NCI-H128 (cell line): ENCODE data around the gene MYO5A.
"Not testable (repeated sequence)": the region's sequence is repeated elsewhere in the genome, so short reads cannot be mapped to it uniquely, and the experiment has no call there.

Experiments
- DNase-seq: peaks from one replicate; lab custom pipeline; 2025; ENCODE audit not compliant: unreplicated experiment; lab: John Stamatoyannopoulos, UW

Gene MYO5A

DNA sequence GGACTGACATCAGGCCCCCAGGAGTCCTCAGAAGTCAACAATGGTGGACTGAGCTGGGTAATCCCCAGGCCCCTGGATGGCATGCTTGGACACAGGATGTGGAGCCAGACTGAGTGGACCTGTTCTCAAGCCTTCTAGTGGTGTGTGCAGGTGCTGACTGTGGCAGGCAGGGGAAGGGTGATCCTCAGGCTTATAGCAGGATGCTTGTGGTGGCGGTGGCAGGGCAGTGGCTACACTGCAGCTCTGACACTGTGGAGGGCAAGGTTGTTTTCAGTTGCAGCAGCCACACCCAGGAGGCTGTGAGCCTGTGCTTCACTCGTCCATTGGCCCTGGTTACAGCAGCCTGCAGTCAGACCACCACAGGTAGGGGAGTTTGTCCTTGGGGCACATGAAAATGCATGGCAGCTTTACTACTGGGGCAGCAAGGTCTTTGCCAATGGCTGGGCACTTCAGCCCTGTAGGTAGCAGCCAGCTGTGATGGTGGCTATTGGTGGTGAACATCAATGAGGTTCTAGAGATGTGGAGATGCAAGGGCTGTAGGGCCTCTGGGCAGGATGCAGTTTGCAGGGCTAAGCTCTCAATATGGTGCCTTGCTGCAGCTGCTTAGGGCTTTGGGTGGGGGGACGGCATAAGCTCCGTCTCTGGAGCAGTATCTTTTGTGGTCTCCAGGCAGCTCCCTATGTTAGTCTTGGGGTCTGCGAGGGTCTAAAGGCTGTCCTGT lies 17.5 kb upstream of the MYO5A start:
- DNase-seq, result no peak

DNA sequence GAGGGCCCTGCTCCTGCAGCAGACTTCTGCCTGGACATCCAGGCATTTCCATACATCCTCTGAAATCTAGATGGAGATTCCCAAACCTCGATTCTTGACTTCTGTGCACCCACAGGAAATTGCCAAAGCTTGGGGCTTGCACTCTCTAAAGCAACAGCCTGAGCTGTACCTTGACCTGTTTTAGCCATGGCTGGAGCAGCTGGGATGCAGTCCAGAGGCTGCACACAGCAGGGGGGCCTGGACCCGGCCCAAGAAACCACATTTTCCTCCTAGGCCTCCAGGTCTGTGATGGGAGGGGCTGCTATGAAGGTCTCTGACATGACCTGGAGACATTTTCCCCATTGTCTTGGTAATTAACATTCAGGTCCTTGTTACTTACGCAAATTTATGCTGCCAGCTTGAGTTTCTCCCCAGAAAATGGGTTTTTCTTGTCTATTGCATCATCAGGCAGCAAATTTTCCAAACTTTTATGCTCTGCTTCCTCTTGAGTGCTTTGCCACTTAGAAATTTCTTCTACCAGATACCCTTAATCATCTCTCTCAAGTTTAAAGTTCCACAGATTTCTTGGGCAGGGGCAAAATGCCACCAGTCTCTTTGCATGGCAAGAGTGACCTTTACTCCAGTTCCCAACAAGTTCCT lies 11.8 kb upstream of the MYO5A start:
- DNase-seq, result no peak

DNA sequence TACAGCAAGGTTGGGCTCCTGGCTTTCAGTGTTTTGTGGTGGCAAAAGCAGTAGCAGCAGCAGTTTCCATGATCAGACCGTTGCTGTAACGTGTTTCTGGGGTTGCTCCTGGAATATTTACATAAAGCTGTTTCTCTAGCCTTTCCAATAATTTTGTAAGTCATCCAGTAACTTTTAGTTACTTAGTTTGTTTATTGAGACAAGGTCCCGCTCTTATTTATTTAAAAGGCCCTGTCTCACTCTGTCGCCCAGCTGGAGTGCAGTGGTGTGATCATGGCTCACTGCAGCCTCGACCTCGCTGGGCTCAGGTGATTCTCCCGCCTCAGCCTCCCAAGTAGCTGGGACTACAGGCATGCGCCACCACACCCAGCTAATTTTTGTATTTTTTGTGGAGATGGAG lies 8.8 kb upstream of the MYO5A start:
- DNase-seq, result no peak

DNA sequence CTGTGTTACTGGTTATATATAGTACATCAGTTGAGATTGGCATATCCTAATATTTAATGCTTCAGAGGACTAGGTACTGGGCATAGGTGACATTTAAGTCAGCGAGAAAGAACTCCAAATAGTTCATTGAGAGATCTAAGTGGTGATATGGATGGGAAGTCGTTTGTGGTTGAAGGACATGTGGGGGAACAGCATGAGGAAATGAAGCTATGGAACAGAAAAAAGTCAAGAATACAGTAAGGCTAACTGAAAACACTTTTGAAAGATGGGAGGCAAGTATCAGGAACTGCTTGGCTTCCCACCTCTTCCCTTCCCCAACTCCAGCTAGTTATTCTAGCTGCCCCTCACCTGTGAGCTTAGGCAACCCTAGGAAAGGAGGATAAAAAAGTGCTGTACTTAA lies 3.7 kb upstream of the MYO5A start:
- DNase-seq, result no peak

DNA sequence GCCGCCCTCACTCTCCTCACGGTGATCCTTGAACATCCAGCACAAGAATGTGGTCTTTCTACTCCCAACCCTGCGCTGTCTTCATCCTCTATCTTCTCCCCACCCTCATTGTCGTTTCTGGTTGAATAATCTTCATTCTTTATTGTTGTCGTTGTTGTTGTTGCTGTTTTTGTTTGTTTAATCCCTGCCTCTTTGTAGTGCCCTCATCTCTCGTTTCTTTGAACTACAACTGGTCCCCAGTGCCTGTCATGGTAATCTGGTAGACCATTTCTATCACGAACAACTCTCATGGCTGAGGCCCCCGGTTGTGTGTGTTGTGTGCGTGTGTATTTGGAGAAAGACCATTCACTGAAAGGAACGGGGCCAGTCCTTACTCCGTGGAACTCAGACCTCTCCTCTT lies 1.3 kb upstream of the MYO5A start:
- no peak for DNase-seq

DNA sequence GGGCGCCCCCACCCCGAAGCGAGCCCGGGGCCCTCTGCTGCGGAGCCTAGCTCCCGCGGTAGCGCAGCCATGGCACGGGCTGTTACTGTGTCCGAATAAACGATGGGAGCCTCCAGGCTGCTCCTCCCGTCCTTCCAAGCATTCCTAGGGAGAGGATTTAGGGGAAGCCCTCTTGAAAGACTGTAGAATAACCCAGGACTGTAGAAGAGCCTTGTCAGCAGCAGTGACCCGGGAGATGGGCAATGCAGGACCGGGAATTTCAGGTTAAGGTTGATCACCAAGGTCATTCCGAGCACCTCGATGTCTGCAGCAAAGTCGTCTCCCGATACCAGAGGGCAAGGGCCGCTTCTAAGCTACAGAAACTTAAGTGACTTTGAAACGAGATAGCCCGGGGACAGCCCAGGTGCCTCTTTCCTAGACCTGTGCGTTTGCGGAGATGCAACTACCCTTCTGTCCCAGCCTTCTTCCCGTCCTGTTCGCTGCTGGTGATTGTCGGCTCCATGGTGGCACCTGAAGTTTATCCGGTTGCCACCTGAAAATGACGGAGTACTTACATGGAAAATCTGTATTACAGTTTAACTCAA lies 753 bp upstream of the MYO5A start:
- DNase-seq, result no peak

DNA sequence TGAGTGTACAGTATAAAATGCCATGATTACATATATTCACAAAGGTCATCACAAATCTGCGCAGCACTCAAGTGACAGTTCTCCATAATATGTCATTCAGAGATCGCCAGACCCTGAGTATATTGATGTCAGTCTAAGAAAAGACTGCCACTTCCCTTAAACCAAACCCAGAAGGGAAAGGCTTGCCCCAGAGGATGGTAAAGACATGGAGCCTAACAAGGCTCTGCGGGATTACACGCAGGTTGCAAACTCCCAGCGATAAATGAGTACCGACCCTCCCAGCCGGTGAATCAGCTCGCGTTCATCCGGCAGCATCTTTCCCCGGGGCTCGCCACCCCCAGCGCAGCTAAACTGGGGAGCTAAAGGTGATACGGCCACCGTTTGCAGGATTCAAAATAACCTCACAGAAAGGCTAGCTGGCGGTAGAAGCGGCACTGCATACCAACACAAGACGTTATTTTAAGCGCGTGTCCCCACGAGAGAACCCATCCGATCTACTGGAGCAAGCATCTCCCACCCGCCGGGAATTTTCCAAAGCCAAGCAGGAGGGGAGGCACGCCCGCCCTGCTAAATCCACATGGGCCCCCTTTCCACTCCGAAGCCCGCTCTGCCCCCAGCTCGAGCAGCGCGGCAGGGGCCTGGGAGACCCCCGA lies 643 bp downstream of the MYO5A start:
- no peak for DNase-seq

DNA sequence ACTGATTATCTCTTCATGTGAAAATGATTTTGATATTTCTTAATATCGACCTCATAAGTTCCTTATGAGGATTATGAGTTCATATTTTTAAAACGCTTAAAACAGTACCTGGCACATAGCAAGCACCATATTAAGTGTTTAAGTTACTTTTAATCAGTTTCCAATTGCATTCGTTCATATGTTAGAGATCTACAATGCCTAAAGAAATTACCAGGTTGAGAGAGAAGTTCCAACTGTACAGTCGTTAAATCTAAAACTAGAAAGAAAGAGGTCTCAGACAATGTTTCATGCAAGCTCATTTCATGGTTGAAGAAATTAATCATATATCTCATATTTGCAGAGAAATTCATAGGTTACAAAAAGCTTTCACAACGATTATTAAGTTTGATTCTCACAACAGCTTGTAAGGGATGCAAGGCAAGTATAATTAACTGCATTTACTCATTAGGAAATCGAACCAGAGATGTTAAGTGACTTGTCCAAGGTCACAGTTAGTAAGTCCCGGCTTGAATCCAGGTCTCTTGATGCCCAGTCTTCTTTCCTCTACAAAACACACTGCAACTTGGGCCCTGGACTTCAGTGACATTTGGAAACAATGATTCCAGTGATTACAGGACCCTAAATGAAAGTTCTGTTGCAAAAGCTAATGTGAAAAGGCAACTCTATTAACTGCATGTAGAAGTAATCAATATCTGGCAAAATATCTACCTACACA lies 1.3 kb downstream of the MYO5A start:
- no peak for DNase-seq

DNA sequence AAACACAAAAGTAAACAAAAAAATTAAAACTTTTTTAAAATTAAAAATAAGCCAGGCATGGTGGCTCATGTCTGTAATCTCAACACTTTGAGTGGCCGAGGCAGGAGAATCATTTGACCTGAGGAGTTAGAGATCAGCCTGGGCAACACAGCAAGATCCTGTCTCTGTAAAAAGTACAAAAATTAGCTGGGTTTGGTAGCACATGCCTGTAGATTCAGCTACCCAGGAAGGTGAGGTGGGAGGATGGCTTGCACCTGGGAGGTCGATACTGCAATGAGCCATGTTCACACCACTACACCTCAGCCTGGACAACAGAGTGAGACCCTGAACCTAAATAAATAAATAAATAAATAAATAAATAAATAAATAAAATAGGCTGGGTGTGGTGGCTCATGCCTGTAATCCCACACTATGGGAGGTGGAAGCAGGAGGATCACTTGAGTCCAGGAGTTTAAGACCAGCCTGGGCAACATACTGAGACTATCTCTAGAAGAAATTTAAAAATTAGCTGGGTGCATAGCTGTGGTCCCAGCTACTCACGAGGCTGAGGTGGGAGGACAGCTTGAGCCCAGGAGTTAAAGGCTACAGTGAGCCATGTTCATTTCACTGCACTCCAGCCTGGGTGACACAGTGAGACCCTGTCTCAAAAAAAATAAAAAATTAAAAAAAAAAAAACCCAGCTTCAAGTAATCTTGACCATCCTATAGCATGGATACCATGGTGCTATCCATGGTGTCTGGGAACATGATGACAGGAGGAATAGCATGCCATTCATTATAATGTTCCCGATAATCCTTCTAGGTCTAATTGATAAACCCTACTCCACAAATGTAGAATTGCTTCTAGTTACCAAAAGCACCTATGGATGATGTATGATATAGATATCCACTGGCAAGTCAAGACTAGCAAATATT lies 4.2 kb downstream of the MYO5A start:
- DNase-seq, result no peak

DNA sequence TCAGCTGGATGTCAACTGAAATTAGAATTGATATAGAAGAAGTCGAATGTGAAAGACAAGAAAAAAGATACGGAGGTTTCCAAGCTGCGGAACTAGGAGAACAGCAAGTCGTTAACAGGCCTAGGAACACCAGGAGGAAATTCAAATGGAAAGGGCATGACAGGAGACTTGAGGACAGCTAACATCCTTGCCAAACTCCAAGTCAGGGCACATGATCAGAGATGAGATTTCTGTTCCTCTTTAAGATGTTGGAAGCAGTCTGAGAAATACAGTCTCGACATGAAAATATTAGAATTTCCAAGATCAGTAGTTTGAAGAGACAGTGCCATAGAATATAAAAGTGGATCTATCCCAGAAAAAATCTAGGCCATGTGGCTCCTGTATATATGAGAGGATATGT lies 5.0 kb downstream of the MYO5A start:
- no peak for DNase-seq

DNA sequence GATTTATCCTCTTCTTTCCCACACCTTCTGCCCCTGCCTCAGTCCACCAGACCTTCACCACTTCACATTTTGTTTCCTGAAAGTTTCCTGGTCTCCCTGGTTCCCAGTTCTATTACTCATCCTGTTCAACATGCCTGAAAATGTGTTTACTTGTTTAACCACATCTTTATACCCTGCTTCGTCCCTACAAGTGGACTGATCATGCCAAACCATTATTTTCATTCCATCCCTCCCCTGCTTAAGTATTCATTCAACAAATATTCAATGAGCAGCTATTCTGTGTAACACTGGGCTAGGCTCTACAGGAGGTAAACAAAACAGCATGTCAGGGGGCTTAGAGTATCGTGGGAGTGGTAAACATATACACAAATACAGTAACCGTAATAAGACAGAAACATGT lies 5.5 kb downstream of the MYO5A start:
- DNase-seq, result no peak

DNA sequence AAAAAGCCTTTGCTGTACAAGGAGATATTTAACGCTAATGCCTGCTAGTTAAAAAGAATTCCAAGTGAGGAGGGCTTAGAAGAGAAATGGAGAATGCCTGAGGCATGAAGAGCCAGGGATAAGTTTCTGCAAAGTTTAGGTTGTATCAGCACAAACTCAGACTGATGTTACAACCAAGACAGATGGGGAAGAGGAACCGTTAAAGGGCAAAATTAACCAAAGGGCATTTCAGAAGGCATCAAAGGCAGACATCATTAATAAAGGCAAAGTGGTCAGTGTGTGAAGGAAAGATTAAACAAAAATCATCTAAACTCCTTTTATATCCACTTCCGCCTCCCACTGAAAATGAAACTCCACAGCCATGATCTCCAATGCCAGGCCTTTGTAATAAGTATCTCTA lies 7.0 kb downstream of the MYO5A start:
- no peak for DNase-seq

DNA sequence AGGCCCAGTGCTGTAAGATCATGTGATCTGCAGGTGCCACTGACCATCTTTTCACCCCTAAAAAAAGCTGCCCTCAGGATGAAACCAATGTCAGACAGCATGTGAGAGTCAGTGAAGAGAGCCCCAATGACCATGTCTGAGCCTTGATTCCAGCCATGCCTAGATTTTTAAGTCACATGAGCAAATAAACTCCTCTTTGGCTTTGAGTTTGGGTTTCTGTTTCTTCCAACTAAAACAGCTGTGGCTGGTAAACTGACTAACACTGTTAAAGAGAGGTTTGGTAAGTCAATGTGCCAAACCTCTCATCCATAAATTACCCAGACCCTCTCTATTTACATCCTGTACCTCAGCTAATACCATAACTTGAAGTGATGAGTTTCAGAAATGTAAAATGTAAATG lies 8.3 kb downstream of the MYO5A start:
- no peak for DNase-seq

DNA sequence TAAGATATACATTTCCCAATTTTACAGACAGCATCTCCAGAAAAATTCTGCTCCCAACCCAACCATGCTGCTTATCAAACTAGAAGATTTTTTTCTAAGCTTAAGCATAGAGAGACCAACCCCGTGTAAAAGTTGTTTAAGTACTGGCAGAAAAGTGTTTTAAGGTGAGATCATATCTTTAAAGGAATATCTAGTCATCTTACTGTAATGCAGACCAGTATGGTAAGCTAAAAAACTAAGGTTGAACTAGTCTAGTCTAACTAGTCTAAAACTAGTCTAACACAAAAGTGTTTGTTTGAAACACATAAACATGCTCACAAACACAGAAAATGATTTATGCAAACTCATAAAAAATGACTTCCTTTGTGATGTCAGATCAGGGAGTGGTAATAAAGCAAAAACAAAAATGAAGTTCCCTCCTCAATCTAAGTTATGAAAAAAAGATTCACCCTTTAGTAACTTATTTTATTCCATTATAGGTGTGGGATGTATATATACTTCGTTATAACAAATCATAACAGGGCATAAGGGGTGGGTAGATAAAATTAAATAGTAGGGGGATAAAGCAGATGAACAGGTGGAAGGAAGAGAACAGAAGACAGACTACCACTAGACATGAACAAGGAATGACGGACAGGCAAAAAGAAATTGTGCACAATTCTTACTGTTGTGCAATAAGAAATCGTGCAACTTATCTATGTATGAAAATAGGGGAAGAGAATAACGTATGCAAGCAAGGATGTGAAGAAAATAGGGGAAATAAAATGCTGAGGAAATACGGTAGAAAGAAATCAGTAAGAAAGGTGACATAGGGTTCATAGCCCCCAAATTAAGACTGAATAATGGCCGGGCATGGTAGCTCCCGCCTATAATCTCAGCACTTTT lies 10.0 kb downstream of the MYO5A start:
- no peak for DNase-seq

DNA sequence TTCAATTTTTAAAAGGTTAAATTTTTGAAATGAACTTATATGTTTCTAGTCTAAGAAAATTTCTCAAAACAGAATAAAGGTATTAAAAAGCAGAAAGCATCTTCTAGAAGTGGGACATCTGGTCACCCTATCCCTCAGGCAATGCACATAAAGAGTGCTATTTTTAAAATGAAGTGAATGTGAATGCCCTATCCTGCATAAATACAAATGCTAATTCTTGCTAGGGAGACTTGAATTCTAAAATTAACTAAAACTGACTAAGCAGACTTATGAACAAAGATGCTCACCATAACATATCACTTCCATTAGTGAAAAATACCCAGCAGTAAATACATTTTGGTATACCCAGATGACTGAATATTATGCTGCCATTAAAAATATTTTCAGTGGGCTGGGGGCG lies 11.7 kb downstream of the MYO5A start:
- DNase-seq, result no peak

DNA sequence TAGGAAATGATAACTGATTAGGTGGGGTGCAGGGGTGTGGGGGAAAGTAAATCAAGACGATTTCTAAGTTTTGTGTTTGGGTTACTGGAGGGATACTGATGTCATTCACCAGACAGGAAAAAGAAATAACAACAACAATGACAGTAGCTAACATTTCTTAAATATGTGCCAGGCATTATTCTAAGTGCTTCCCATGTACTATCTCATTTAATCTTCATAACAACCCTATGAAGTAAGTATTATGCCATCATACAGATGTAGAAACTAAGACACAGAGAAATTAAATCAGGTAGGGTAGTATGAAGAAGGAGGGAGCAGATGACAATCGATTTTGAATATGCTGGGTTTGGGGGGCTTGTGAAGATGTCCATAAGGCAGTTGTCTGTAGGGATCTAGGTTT lies 13.3 kb downstream of the MYO5A start:
- no peak for DNase-seq

DNA sequence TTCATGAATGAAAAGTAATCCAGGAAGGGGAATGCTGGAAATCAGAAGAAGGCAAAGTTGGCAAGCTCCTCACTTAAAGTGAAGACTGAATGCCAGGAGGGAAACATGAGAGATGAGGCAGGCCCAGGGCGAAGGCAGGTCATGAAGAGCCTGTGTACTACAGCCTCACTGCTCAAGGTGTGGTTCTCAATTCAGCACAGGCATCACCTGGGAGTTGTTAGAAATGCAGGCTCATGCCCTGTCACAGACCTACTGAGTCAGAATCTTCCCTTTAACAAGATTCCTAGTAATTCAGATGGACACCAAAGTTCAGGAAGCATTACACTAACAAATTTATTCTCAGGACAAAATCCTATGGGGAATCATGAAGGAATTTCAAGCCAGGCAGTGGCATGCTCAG lies 14.2 kb downstream of the MYO5A start:
- no peak for DNase-seq

DNA sequence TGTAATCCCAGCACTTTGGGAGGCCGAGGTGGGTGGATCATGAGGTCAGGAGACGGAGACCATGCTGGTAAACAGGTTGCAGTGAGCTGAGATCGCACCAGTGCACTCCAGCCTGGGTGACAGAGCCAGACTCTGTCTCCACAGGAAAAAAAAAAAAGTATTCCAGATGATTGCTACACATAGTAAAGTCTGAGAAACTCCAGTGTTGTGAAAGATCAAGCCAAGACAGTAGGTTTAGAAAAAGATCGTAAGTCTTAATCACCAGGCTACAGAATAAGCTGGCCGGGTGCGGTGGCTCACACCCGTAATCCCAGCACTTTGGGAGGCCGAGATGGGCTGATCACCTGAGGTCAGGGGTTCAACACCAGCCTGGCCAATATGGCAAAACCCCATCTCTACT lies 15.8 kb downstream of the MYO5A start:
- not testable (repeated sequence) for DNase-seq

DNA sequence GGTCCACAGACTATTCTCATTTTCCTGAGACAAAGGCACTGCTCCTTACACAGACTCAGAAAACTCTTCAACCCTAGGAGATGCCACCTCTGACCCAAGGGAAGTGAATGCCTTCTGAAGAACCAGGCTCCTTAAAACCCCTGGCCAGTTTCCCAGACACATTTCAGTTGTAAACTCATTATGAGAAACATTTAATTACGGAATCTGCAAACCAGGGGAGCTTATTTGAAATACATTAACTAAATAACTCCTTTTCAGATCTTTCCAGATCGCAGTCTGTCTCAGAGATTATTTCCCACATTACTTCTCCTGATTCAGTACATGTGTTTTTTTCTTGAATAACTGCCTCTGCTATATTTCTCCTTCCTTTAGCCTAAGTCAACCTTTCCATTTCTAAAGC lies 17.6 kb downstream of the MYO5A start:
- no peak for DNase-seq
